Lower leg skin (tissue), 4 donors: Measurements from ENCODE around the gene UCP2. TPM values are rescaled to one million over a fixed set of nuclear protein-coding genes. Genes with fewer than 3 reads are reported as not detected.

ENCODE experiments used
- DNase-seq, 2 donors: peaks; one replicate each; pipeline ENCODE4 v3.0.0-alpha.2; 2019; ENCODE audit warnings: low spot score in 2 of 2
- H3K4me3 ChIP-seq: fragments of 200-600 bp; sonication (generic); 2 replicates; pipeline ENCODE4 v1.5.1; 2017; ENCODE audit warnings: mild to moderate bottlenecking, low read depth; ENCODE audit not compliant: poor library complexity, severe bottlenecking
- POLR2A ChIP-seq, 2 donors: fragments of 450-650 bp; IDR thresholded peaks; one replicate each; pipeline ENCODE4 v1.6.1; 2016 to 2017; ENCODE audit warnings: antibody characterized with exemption in 2 of 2, mild to moderate bottlenecking in 1 of 2, moderate library complexity in 1 of 2
- WGBS, 2 donors: methylation state at CpG; one replicate each; pipeline ENCODE4 v1.1.5; 2018; 5-methylcytosine and 5-hydroxymethylcytosine counted together
- intact Hi-C: fragments of 100-400 bp; cut with DNase I; formaldehyde crosslinking; loops from one replicate; pipeline ENCODE4 v1.15.0; 2023; ENCODE audit warnings: low total_unique reads
- total RNA-seq, 4 donors: library from RNA; depleted of rRNA; stranded (reverse); fragments of >200 nt; gene quantifications; one replicate each; pipeline ENCODE4 v1.1.0, GENCODE V29; 2016
- TF ChIP-seq, protein P1 (sequence below), 3 donors: fragments of 450-650 bp; IDR thresholded peaks; one replicate each; pipeline ENCODE4 v1.5.1; 2016; ENCODE audit warnings: antibody characterized with exemption in 3 of 3, mild to moderate bottlenecking in 3 of 3, moderate library complexity in 2 of 3

The UCP2 gene
- total RNA-seq, 4 donors from 2014 or later = 2.2 to 14.0 (median 10.1) TPM

- intact Hi-C loops = no loop called here
- TF ChIP-seq, protein P1, sequence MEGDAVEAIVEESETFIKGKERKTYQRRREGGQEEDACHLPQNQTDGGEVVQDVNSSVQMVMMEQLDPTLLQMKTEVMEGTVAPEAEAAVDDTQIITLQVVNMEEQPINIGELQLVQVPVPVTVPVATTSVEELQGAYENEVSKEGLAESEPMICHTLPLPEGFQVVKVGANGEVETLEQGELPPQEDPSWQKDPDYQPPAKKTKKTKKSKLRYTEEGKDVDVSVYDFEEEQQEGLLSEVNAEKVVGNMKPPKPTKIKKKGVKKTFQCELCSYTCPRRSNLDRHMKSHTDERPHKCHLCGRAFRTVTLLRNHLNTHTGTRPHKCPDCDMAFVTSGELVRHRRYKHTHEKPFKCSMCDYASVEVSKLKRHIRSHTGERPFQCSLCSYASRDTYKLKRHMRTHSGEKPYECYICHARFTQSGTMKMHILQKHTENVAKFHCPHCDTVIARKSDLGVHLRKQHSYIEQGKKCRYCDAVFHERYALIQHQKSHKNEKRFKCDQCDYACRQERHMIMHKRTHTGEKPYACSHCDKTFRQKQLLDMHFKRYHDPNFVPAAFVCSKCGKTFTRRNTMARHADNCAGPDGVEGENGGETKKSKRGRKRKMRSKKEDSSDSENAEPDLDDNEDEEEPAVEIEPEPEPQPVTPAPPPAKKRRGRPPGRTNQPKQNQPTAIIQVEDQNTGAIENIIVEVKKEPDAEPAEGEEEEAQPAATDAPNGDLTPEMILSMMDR (IDR thresholded peaks at IDR 0.05) = no peak
- no peak for TF ChIP-seq POLR2A (IDR thresholded peaks at IDR 0.05)
- H3K4me3 ChIP-seq = no peak overlapping the region
- DNase-seq = no peak
- 79 to 89% methylated on average over 6 of the region's 6 CpGs for WGBS, 2 donors
Measured at GRCh38 chr11:73975479-73975757, 7.2 kb downstream of the UCP2 start.

GRCh38 chr11:73974604-73975478 lies 7.8 kb downstream of the UCP2 start:
- intact Hi-C loops = no loop called here
- H3K4me3 ChIP-seq = no peak overlapping the region
- 88 to 92% methylated on average over 13 of the region's 13 CpGs for WGBS, 2 donors
- TF ChIP-seq, protein P1 (IDR thresholded peaks at IDR 0.05) = no peak
- TF ChIP-seq POLR2A (IDR thresholded peaks at IDR 0.05) = no peak
- no peak for DNase-seq

DNA sequence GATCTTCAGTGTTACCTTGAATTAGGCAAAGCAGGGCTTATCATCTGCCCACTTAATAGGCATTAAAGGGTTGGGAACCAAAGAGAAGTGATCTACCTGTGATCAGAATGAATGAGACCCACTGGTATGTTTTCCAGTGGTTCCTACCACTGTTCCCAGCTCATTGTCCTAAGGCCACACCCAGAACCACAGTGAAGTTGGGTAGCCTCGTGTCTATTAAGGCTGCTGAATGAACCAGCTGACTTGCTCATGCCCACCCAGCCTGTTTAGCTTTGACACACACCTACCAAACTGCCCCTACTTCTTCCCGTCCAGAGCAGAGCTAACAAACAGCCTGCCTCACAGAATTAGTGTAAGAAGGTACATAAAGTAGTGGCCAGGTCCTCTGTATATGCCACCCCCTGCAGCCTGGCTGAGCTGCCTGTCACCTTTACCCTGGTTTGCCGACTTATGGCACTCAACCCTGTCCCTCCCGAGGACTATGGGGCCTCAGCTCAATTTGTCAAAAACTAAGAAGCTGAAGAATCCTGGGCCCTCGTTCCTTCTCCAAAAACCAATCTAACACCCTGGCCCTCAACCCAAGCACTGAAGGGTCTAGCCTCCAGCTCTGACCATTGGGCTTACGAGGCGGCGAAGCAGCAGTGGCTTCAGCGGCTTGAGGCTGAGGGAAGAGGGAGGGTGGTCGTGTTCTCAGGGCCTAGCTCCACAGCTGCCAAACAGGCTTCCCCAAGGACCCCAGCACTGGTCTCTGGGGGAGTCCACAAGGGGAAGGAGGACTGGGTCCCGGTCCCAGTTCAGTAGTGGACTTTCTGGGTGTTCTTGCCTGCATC lies 9.8 kb downstream of the UCP2 start:
- intact Hi-C loops = no loop called here
- H3K4me3 ChIP-seq = no peak overlapping the region
- DNase-seq = no peak
- WGBS, 2 donors = 86 to 90% methylated on average over 11 of the region's 11 CpGs
- TF ChIP-seq POLR2A (IDR thresholded peaks at IDR 0.05) = no peak
- TF ChIP-seq, protein P1 (IDR thresholded peaks at IDR 0.05) = no peak

DNA sequence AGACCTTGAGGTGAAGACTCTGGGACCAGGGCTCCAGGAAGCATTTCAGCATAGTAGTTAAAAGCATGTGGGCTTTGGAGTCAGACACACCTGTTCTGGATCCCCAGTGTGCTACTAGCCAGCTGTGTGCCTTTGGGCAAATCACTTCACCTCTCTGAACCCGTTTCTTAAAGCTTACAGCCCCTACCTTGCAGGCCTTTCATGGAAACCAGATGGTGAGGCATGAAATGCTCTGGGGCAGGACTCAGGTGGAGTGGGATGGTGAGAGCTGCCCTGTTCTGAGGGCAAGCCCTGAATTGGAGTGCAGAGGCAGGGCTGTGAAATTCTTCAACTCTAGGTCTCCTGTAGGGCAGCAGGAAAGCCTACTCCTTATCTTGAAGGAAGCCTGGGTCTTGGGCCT lies 10.5 kb downstream of the UCP2 start:
- 80 to 93% methylated on average over 1 of the region's 1 CpG for WGBS, 2 donors
- H3K4me3 ChIP-seq = no peak overlapping the region
- no peak for DNase-seq
- intact Hi-C loops = no loop called here
- no peak for TF ChIP-seq POLR2A (IDR thresholded peaks at IDR 0.05)
- TF ChIP-seq, protein P1 (IDR thresholded peaks at IDR 0.05) = no peak

- intact Hi-C loops = no loop called here
Measured at GRCh38 chr11:73971175-73971719, 11.4 kb downstream of the UCP2 start.

More at GRCh38 chr11:73971175-73971719, 11.4 kb downstream of the UCP2 start:
- TF ChIP-seq, protein P1 (IDR thresholded peaks at IDR 0.05) = no peak
- TF ChIP-seq POLR2A (IDR thresholded peaks at IDR 0.05) = no peak
- no peak for DNase-seq
- no peak overlapping the region for H3K4me3 ChIP-seq
- 73 to 80% methylated on average over 6 of the region's 6 CpGs for WGBS, 2 donors
